Skin of body (tissue), 2 donors: ENCODE data around the gene S100A16. TPM values are rescaled to one million over a fixed set of nuclear protein-coding genes. Genes with fewer than 3 reads are reported as not detected.
A peak's percentile ranks its signal among the peaks of the same experiment; 100 is the strongest.
"Not testable (repeated sequence)": the region's sequence is repeated elsewhere in the genome, so short reads cannot be mapped to it uniquely, and the experiment has no call there.

Source experiments
- DNase-seq: peaks from one replicate; lab custom pipeline; 2025; lab: John Stamatoyannopoulos, UW
- total RNA-seq: library from RNA; depleted of rRNA; stranded (reverse); fragments of >200 nt; gene quantifications from one replicate; pipeline ENCODE4 v1.2.3, GENCODE V29; 2014

Gene S100A16
- total RNA-seq, 1 donor from 2014 or later, result 103 TPM

DNA sequence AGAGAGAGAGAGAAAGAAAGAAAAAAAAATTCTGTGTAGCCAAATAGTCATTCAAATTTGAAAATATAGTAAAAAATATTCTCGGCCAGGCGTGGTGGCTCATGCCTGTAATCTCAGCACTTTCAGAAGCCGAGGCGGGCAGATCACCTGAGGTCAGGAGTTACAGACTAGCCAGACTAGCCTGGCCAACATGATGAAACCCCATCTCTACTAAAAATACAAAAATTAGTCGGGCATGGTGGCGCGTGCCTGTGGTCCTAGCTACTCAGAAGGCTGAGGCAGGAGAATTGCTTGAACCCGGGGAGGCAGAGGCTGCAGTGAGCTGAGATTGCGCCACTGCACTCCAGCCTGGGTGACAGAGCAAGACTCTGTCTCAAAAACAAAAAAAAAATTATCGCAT, 24.9 kb downstream of the S100A16 start:
- DNase-seq, result not testable (repeated sequence)

DNA sequence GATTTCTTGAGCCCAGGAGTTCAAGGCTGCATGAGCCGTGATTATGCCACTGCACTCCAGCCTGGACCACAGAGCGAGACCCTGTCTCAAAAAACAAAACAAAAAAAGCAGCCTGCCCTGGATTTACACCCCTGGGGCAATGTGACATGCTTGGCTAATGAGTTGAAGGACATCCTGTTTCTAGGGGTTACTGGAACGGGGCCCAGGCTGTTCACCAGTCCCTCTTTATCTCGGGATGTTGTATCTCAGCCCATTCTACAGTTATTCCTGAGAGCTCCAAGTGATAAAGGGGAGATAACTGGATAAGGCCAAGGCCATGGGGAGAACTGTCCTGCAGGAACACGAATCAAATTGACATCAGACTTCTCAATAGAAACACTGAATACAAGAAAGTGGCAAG, 25.6 kb downstream of the S100A16 start:
- no peak for DNase-seq

- DNase-seq, result no peak
Observed at GRCh38 chr1:153586347-153586746, 26.6 kb downstream of the S100A16 start.

DNA sequence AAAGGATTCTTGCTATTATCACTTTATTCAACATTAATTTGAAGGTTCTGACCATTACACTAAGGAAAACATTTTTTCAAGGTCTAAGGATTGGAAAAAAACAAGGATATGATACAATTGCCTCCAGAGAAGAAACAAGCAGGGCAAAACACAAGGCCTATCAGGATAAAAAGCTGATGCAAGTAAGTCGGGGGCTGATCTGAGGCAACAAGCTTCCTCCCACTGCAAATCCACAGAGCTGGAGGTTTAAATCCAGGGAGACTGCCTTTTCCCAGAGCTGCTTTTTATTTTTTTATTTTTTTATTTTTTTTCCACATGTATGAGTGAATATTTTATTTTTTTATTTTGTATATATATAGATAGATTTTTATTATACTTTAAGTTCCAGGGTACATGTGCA, 27.9 kb downstream of the S100A16 start:
- no peak for DNase-seq

GRCh38 chr1:153583976-153584375, 29.0 kb downstream of the S100A16 start:
- DNase-seq, result no peak

- not testable (repeated sequence) for DNase-seq
Observed at GRCh38 chr1:153583514-153583913, 29.4 kb downstream of the S100A16 start.

DNA sequence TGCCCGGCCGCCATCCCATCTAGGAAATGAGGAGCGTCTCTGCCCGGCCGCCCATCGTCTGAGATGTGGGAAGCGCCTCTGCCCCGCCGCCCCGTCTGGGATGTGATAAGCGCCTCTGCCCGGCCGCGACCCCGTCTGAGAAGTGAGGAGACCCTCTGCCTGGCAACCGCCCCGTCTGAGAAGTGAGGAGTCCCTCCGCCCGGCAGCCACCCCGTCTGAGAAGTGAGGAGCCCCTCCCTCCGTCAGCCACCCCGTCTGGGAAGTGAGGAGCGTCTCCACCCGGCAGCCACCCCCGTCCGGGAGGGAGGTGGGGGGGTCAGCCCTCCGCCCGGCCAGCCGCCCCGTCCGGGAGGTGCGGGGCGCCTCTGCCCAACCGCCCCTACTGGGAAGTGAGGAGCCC, 30.1 kb downstream of the S100A16 start:
- not testable (repeated sequence) for DNase-seq

- DNase-seq, result no peak
Observed at GRCh38 chr1:153578936-153579335, 34.0 kb downstream of the S100A16 start.

DNA sequence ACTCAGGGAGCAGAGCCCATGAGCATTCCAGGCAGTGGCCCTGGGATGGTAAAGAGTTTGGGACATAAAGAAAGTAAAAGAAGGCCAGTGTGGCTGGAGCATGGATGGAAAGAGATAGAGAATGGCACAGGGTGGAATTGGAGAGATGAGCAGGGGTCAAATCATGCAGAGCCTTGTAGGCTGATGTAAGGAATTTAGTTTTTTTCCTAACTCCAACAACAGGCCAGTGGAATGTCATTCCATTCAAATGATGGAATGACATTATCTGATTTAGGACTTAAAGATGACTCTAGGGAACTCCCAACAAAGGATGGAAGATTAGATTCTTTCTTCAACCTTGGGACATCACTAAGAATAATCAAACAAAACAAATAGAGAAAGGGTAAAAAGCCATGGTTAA, 34.4 kb downstream of the S100A16 start:
- DNase-seq, result no peak

GRCh38 chr1:153577624-153578051, 35.3 kb downstream of the S100A16 start:
- no peak for DNase-seq

GRCh38 chr1:153577138-153577537, 35.8 kb downstream of the S100A16 start:
- DNase-seq, result no peak

DNA sequence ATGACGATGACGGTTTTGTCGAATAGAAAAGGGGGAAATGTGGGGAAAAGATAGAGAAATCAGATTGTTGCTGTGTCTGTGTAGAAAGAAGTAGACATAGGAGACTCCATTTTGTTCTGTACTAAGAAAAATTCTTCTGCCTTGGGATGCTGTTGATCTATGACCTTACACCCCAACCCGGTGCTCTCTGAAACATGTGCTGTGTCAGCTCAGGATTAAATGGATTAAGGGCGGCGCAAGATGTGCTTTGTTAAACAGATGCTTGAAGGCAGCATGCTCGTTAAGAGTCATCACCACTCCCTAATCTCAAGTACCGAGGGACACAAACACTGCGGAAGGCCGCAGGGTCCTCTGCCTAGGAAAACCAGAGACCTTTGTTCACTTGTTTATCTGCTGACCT, 37.4 kb downstream of the S100A16 start:
- not testable (repeated sequence) for DNase-seq

DNA sequence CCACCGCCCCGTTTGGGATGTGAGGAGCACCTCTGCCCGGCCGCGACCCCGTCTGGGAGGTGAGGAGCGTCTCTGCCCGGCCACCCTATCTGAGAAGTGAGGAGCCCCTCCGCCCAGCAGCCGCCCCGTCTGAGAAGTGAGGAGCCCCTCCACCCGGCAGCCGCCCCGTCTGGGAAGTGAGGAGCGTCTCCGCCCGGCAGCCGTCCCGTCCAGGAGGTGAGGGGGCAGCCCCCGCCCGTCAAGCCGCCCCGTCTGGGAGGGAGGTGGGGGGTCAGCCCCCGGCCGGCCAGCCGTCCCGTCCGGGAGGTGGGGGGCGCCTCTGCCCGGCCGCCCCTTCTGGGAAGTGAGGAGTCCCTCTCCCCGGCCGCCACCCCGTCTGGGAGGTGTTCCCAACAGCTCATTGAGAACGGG, 37.9 kb downstream of the S100A16 start:
- DNase-seq, result not testable (repeated sequence)

DNA sequence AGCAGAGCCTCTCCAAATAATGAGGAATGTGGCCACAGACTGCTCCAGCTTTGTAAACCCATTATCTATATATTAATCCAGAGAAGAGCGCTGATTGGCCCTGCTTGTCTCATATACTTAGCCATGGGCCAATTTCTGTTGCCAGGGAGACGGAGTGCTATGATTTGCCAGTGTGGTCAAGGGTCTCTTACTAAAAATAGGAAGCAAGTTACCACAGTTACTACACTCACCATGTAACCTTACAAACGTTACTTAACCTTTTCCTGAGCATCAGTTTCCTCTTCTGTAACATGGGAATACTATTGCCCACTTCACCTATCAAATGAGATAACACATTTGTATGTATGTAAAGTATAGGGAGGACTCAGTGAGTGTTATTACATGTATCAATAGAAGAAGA, 39.6 kb downstream of the S100A16 start:
- no peak for DNase-seq

DNA sequence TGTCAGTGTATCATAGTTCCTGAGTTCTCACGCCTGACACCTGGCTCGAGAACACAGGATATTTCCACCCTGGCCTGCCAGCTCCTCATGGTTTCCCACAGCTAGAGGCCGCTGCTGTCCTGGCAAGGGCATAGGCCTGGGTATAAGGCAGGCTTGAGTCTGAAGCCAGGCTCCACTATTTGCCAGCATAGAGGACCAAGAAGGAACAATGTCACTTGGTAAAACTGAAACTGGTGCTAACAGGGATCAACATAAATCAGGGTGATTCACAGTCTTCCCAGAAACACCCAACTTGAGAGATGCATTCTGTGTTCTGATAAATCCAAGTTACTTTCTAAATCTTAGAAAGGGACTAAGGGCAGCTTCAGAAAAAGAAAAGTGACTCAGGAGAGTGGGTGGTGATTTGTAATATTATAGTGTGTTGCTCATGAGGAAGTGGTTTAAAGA, 40.3 kb downstream of the S100A16 start:
- DNase-seq, result peak; percentile 42

- DNase-seq, result no peak
Observed at GRCh38 chr1:153571706-153572105, 41.2 kb downstream of the S100A16 start.

- DNase-seq, result no peak
Observed at GRCh38 chr1:153570874-153571273, 42.1 kb downstream of the S100A16 start.

DNA sequence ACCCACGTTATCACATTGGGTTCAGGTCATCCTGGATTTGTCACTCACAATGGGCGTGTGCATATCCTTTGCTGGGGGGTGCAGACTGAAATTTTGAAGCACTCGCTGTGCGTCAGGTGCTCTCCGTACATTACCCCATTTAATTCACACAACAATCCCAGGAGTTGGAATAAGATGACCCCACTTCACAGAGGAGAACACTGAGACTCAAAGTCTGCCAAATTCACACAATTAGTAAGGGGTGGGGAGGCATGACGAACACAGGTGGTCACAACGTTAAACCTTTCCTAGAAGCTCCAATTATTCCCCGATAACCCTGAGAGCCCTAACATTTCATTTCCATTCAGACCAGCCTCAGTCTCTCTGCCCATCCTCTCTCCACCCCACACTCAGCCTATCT, 43.5 kb downstream of the S100A16 start:
- no peak for DNase-seq

GRCh38 chr1:153568367-153569099, 44.4 kb downstream of the S100A16 start:
- DNase-seq, result peak; percentile 78

GRCh38 chr1:153567621-153568366, 45.1 kb downstream of the S100A16 start:
- DNase-seq, result no peak

DNA sequence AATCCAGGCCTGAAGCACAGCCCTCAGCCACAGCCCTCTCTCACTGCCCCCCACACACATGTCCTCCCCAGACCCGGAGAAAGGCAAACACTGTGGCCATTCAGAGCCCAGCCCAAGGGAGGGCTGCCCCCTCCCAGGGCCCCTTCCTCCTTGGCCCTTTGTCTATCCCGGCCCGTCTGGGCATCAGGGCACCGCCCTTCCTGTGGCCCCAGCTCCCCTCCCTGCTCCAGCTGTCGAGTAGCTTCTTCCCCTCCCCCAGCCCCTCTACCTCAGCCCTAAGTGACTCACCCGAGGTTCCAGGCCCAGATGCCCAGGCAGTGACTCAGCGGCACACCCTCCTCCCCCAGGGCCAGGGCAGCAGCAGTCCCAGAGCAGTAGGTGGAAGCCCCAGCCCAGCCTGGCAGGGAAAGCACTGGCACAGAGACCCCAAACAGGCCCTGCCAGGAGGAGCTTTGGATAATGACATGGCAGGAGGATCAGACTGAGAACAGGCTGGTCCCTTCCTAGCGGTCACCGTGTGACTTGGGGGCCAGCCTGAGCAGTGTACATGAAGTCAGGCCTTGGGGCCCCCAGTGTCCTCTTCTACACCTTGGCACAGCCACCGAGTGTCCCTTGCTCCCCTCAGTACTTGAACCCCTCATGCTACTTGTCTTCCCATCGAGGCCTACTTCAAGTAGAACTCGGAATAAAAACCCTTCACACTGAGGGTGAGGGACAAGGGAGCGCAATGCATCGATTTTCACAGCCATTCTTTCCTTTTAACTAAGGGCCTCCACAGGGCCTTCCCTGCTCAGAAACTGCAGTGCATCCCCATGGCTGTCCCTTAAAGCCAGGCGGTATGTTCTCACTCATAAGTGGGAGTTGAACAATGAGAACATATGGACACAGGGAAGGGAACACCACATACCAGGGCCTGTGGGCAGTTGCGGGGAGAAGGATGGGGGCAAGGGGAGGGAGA, 46.2 kb downstream of the S100A16 start:
- peak; percentile 64 for DNase-seq
